HG03095 (cell line): Measurements from ENCODE around the gene TRAK1.
"Not testable (repeated sequence)": the region's sequence is repeated elsewhere in the genome, so short reads cannot be mapped to it uniquely, and the experiment has no call there.

Experiments used
- ATAC-seq: cut with Tn5 transposase; IDR thresholded peaks from one replicate; pipeline ENCODE4 v1.9.1; 2021; ENCODE audit warnings: moderate library complexity; ENCODE audit not compliant: unreplicated experiment

TRAK1 gene

GRCh38 chr3:42095540-42095939 lies 4.4 kb downstream of the TRAK1 start:
- no peak for ATAC-seq

GRCh38 chr3:42096796-42097565 lies 5.8 kb downstream of the TRAK1 start:
- ATAC-seq = no peak

- ATAC-seq = no peak
These were observed 6.4 kb downstream of the TRAK1 start for GRCh38 chr3:42097566-42097946.

GRCh38 chr3:42098171-42098570 lies 7.0 kb downstream of the TRAK1 start:
- no peak for ATAC-seq

- no peak for ATAC-seq
These were observed 8.0 kb downstream of the TRAK1 start for GRCh38 chr3:42099020-42099765.

- no peak for ATAC-seq
These were observed 9.9 kb downstream of the TRAK1 start for GRCh38 chr3:42101048-42101447.

GRCh38 chr3:42101481-42101880 lies 10.3 kb downstream of the TRAK1 start:
- ATAC-seq = no peak

- ATAC-seq = no peak
These were observed 11.4 kb downstream of the TRAK1 start for GRCh38 chr3:42102571-42102970.

GRCh38 chr3:42103921-42104665 lies 12.9 kb downstream of the TRAK1 start:
- ATAC-seq = not testable (repeated sequence)

- not testable (repeated sequence) for ATAC-seq
These were observed 14.8 kb downstream of the TRAK1 start for GRCh38 chr3:42105994-42106393.

- no peak for ATAC-seq
These were observed 15.5 kb downstream of the TRAK1 start for GRCh38 chr3:42106646-42107045.

- no peak for ATAC-seq
These were observed 19.5 kb downstream of the TRAK1 start for GRCh38 chr3:42110631-42111030.

GRCh38 chr3:42114130-42114725 lies 23.1 kb downstream of the TRAK1 start:
- ATAC-seq = no peak

GRCh38 chr3:42115215-42115614 lies 24.1 kb downstream of the TRAK1 start:
- no peak for ATAC-seq

GRCh38 chr3:42115946-42116345 lies 24.8 kb downstream of the TRAK1 start:
- no peak for ATAC-seq

- no peak for ATAC-seq
These were observed 25.3 kb downstream of the TRAK1 start for GRCh38 chr3:42116466-42116865.

GRCh38 chr3:42117175-42118008 lies 26.2 kb downstream of the TRAK1 start:
- ATAC-seq = no peak

- ATAC-seq = peak; percentile 59
These were observed 27.7 kb downstream of the TRAK1 start for GRCh38 chr3:42118762-42119361.

GRCh38 chr3:42119561-42120355 lies 28.6 kb downstream of the TRAK1 start:
- no peak for ATAC-seq
